ENCODE measurements around the gene PYROXD2. TPM values are rescaled to one million over a fixed set of nuclear protein-coding genes. Genes with fewer than 3 reads are reported as not detected.

PYROXD2 gene
- total RNA-seq, 1 donor from 2014 or later = 25.8 TPM

Other genes starting within 250 kb of the PYROXD2 start
- gene LOXL4, start 147.0 kb downstream of the PYROXD2 start, total RNA-seq = 3.0 TPM
- gene HPS1, start 31.8 kb upstream of the PYROXD2 start, total RNA-seq = 63.3 TPM